Left renal pelvis (tissue), 4 donors: Measurements from ENCODE around the gene RPTOR. TPM values are rescaled to one million over a fixed set of nuclear protein-coding genes. Genes with fewer than 3 reads are reported as not detected.

Source experiments
- DNase-seq, 4 donors: peaks; one replicate each; pipeline ENCODE4 v3.0.0-alpha.2; 2013; ENCODE audit warnings: low read depth in 4 of 4, low spot score in 3 of 4
- polyA plus RNA-seq, 4 donors: library from polyadenylated mRNA; unstranded; fragments of 120-200 nt; gene quantifications; one replicate each; pipeline ENCODE4 v1.2.1, GENCODE V29; 2013; ENCODE audit not compliant: insufficient read length in 4 of 4

Gene RPTOR
- polyA plus RNA-seq, 4 donors = 15.1 to 21.2 (median 16.9) TPM

DNA sequence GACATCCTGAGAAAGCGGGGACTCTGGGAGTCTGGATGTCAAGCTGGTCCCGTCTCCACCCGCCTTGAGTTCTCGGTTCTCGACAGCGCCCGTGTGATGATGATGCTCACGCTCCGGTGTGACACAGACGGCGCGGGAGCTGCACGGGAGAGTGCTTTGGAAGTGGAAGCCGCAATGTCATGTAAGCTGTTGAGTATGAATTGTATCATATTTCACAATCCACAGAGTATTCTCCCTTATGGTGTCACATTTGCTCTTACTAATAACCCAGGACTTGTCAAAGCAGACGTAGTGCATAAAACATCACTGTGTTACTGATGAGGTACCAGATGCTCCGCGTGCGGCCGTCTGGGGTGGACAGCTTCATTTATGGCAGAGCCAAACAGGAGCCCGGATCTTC lies 229.5 kb downstream of the RPTOR start:
- DNase-seq = no peak

DNA sequence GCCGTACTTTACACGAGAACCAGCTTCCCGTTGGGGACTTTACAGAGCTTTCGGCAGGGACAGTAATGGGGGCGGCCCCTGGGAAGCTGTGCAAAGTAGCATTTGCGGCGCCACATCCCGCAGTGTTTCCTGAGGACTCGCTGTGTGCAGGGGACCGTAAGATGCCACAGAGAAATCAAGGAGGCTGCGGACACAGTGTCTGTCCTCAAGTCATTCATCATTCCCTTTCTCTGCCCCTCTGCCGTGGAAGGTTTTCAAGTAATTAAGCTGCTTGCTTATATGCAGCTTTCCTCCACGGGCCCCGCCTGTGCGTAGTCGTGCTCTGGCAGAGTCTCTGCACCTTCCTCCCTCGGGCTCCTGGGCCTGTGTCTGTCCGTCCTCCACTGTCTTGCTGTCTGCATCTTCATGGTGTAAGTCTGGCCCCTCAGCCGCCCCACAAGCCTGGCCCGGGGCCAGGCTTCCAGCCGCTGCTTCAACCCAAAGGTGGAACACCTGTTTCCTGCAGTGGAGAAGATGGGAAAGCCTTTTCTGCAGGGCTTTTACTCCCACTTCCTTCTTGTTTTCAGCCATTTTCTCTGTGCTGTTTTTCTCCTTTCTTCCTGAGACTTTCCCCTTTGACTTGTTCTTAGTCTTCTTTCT lies 230.1 kb downstream of the RPTOR start:
- DNase-seq = no peak

DNA sequence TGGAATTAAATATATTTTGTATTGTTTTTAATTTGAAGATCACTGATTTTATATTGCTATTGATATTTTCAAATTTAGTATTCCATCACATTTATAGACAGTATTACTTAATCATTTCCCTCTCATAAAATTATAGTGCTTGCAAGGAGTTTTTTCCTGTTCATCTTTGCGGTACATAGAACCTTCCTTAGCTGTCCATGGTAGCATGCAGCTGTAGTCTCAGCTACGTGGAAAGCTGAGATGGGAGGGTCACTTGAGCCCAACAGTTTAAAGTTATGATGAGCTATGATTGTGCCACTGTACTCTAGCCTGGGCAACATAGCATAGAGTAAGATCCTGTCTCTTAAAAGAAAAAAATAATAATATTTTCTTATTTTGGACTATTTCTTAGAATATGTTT lies 231.2 kb downstream of the RPTOR start:
- no peak for DNase-seq

DNA sequence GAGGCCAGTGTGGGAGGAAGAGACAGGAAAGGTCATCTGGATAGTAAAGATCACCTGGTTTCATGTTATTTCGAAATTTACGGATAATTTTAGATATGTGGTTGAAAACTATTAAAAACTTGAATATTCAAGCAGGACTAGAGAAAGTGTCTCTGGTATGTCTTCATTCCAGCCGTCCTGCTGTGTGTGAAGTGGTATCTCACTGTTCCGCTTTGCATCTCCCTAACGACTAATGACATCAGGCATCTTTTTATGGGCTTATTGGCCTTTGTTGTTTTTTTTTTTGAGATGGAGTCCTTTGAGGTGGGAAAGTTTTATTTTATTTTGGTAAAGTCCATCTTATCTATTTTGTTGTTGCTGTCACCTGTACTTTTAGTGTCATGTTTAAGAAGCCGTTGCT lies 232.6 kb downstream of the RPTOR start:
- DNase-seq = no peak

- no peak for DNase-seq
Measured at GRCh38 chr17:80778716-80779115, 234.1 kb downstream of the RPTOR start.

DNA sequence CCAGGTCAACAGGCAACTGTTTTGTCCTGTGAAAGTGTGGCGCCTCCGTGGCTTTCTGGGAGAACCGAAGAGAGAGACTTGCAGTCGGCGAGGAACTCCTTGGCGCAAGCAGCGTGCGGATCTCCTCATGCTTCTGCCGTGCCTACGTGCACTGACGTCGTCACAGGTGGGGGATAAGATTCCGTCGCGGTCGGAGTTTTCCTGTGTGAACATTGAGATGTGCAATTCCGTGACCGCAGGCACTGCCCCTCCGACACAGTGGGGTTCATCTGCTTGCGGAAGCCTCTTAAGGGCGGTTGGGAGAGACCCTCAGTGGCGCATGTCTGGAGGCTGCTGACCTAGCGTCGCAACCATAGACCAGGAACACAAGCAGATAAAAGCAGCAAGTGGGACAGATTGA lies 234.7 kb downstream of the RPTOR start:
- DNase-seq = no peak

- DNase-seq = no peak
Measured at GRCh38 chr17:80779961-80780380, 235.3 kb downstream of the RPTOR start.

- DNase-seq = no peak
Measured at GRCh38 chr17:80780381-80781198, 236.0 kb downstream of the RPTOR start.

DNA sequence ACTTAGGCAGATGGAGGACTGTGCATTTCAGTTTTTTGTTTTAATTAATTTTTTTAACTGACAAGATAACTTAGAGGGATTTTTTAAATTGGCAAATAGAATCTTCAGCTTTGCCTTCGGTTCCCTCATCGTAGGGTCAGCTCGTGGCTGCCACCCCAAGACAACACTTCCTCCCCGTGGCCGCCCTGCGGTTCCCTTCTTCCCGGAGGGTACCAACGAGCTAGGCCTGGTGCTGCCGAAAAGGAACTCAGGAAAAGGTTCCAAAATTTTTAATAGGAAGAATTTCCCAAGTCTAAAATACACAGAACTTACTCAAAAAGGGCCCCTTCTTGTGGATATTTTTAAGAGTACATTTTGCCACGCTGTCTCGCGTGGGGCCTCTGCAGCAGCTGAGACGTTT lies 236.6 kb downstream of the RPTOR start:
- DNase-seq = no peak

GRCh38 chr17:80781807-80782277 lies 237.2 kb downstream of the RPTOR start:
- no peak for DNase-seq

GRCh38 chr17:80782536-80783427 lies 238.1 kb downstream of the RPTOR start:
- no peak for DNase-seq

DNA sequence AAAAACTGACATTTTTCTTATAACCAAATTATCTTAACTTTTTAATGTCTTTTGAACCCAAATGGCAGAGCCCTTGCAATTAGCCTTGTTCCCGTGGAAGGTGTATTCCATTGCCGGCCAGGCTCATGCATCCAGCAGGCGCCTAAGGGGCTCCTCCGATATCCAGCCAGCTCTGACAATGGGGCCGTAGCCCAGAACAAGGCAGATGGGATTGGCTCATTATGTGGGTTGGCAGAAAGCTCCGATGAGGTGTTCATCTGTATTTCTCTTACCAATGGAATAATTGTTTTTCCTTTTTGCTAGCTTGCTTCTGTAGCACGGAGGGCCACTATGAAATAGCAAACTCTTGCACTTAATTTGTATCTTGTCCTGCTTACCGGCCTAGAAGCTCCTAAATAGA lies 238.8 kb downstream of the RPTOR start:
- no peak for DNase-seq

GRCh38 chr17:80783971-80784370 lies 239.3 kb downstream of the RPTOR start:
- no peak for DNase-seq

DNA sequence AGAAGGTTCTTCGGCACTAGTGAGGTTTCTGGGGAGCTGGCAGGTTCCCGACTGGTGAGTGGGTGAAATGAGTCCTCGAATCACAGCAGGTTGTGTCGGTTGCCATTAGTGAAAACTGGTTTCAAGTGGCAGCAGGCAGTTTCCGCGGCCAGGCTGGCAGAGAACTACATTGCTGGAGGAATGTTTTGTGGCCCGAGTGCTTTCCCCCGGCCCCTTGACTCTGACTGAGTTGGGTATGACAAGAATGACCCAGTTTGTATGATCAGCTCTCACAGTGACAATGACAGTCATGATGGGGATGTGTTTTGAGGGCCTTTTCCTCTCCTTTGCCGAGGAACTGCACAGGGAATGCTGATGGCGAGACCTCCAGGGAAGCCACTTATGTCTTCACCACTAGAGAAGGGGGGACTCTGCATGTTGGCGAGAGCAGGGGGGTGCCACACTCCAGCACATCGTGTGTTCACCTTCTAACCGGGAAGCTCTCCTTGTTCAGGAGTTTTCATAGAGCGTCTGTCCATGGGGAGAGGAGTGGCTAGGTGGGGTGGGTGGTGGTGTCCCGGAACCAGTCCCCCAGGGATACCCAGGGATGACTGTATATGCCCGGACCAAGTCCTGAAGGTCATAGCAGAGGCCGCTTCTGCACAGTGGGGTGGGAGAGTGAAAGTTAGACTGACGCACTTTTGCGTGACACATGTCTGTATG lies 241.0 kb downstream of the RPTOR start:
- DNase-seq = no peak

GRCh38 chr17:80786470-80786869 lies 241.8 kb downstream of the RPTOR start:
- no peak for DNase-seq

- DNase-seq = no peak
Measured at GRCh38 chr17:80786887-80787286, 242.2 kb downstream of the RPTOR start.

DNA sequence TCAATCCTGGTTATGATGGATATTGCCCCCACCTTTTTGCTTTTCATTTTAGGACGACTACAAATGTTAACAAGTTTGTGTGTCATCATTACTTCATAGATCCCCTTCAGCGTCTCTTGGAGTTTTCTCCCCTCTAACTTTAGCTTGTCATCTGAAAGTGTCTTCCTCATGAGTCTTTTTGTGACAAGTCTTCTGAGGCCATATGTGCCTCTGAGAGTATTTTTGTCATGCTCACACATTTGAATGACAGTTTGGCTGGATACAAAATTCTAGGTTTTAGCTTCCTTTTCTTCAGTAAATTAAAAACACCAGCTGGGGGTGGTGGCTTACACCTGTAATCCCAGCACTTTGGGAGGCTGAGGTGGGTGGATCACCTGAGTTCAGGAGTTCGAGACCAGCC lies 243.2 kb downstream of the RPTOR start:
- no peak for DNase-seq

DNA sequence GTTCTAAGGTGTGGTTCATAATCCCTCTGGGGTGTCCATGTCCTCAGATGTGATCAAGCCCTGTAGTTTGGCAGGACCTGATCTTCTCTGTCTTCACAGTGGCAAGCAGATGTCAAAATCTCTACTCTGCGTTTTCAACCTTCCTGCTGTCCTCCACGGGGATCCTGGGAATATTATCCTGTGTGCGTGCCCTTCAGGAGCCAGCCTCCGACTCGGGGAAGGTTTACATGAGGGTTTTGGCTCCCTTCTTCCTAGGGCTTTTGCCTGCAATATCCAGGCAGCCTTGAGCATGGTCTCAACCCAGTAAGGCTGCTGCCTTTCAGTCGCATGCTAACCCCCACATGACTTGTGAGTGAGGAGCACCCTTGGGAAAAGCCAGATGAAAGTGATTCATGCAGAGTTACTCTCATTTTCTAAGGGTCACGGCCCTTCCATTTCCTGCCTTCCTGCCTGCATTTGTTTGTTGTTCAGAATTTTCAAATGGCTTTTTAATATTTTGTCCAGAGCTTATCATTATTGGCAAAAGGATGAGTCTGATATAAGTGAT lies 244.8 kb downstream of the RPTOR start:
- DNase-seq = no peak

DNA sequence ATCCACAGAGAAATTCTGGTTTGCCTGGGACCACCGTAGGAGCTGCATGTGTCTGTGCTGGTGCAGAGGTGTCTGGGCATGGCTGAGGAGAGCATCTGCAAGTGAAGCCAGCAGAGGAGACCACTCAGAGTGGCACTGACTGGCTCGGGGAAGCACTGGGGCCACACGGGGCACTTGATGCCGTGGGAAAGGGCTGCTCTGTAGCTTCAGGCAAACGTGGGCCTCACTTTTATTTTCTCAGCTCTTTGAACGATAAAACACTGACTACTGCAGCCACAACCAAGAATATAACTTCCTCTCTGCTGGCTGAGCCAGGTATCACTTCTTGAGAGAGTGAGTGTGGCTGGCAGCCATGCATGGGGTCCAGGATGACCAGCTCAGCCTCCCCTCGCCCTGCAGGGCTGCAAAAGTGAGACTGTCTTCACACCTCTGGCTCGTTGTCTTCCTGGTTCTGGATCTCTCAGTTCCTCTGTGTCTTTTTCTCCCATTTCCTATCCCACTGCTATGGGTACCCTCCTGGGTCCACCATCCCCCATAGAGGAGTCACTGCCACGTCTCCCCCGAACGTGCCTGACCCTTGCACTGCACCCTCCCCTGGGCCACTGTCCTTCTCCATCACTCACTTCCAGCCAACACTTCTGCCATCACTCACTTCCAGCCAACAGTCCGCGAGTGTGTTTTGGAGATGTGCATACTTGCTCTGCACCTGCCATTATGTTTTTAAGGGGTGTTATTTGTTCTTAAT lies 245.6 kb downstream of the RPTOR start:
- DNase-seq = no peak
